HUES64 (cell line): Measurements from ENCODE around the gene PPP1R1A.

Experiments
- H3K27ac ChIP-seq: 2 replicates; pipeline ENCODE4 v1.7.0; 2013; ENCODE audit warnings: low read depth, low read length, inconsistent platforms
- H3K27me3 ChIP-seq: 2 replicates; pipeline ENCODE4 v1.6.1; 2013; ENCODE audit warnings: mild to moderate bottlenecking, low read length; ENCODE audit not compliant: insufficient read depth
- H3K36me3 ChIP-seq: 2 replicates; pipeline ENCODE4 v1.6.1; 2013; ENCODE audit warnings: mild to moderate bottlenecking, low read length; ENCODE audit not compliant: insufficient read depth
- H3K4me1 ChIP-seq: 2 replicates; pipeline ENCODE4 v1.6.1; 2013; ENCODE audit warnings: mild to moderate bottlenecking, low read length, moderate library complexity; ENCODE audit not compliant: insufficient read depth
- H3K4me3 ChIP-seq: 2 replicates; pipeline ENCODE4 v1.5.1; 2013; ENCODE audit warnings: mild to moderate bottlenecking, low read length, moderate library complexity
- H3K9ac ChIP-seq: 2 replicates; pipeline ENCODE4 v1.6.1; 2013; ENCODE audit warnings: mild to moderate bottlenecking, low read depth, low read length
- H3K9me3 ChIP-seq: 2 replicates; pipeline ENCODE4 v1.6.1; 2013; ENCODE audit warnings: low read depth, low read length; ENCODE audit not compliant: insufficient read depth
- WGBS: fragments of 150-250, 120-280 bp; methylation state at CpG from one replicate; pipeline ENCODE4 v1.1.7; 2013; ENCODE audit warnings: missing lambda C conversion rate; 5-methylcytosine and 5-hydroxymethylcytosine counted together

PPP1R1A gene

GRCh38 chr12:54549774-54550451, 38.5 kb downstream of the PPP1R1A start:
- no peak overlapping the region for H3K9ac ChIP-seq
- H3K27me3 ChIP-seq, result peaks cover 89% of the 10 kb centered on the region
- H3K27ac ChIP-seq, result no peak overlapping the region
- 7% methylated on average over 22 of the region's 22 CpGs for WGBS
- H3K4me1 ChIP-seq, result peaks cover 16% of the 10 kb centered on the region; the same call in 1 of the 2 replicates
- no peaks in the 10 kb centered on the region for H3K36me3 ChIP-seq
- peak overlapping the region; percentile 68 for H3K4me3 ChIP-seq
- no peaks in the 10 kb centered on the region for H3K9me3 ChIP-seq

GRCh38 chr12:54546511-54546910, 41.9 kb downstream of the PPP1R1A start:
- H3K4me1 ChIP-seq, result peaks cover 16% of the 10 kb centered on the region; the same call in 1 of the 2 replicates
- H3K27ac ChIP-seq, result no peak overlapping the region
- H3K9me3 ChIP-seq, result no peaks in the 10 kb centered on the region
- H3K9ac ChIP-seq, result no peak overlapping the region
- H3K36me3 ChIP-seq, result no peaks in the 10 kb centered on the region
- H3K27me3 ChIP-seq, result peaks cover 55% of the 10 kb centered on the region
- WGBS, result 51% methylated on average over 2 of the region's 2 CpGs
- no peak overlapping the region for H3K4me3 ChIP-seq

- peaks cover 46% of the 10 kb centered on the region for H3K27me3 ChIP-seq
- peaks cover 15% of the 10 kb centered on the region; the same call in 1 of the 2 replicates for H3K4me1 ChIP-seq
- no peaks in the 10 kb centered on the region for H3K9me3 ChIP-seq
- WGBS, result 95% methylated on average over 7 of the region's 7 CpGs
- no peak overlapping the region for H3K9ac ChIP-seq
- H3K27ac ChIP-seq, result no peak overlapping the region
- H3K36me3 ChIP-seq, result no peaks in the 10 kb centered on the region
- no peak overlapping the region for H3K4me3 ChIP-seq
Measured at GRCh38 chr12:54544743-54545142, 43.7 kb downstream of the PPP1R1A start.

GRCh38 chr12:54543526-54543925, 44.9 kb downstream of the PPP1R1A start:
- H3K9ac ChIP-seq, result no peak overlapping the region
- peaks cover 15% of the 10 kb centered on the region; the same call in 1 of the 2 replicates for H3K4me1 ChIP-seq
- peaks cover 34% of the 10 kb centered on the region for H3K27me3 ChIP-seq
- no peaks in the 10 kb centered on the region for H3K36me3 ChIP-seq
- WGBS, result 92% methylated on average over 2 of the region's 2 CpGs
- H3K27ac ChIP-seq, result no peak overlapping the region
- no peak overlapping the region for H3K4me3 ChIP-seq
- no peaks in the 10 kb centered on the region for H3K9me3 ChIP-seq

- no peaks in the 10 kb centered on the region for H3K36me3 ChIP-seq
- H3K4me1 ChIP-seq, result 0 out of 2 replicates have a peak, but pooled peaks cover 7% of the 10 kb centered on the region
- 72% methylated on average over 5 of the region's 5 CpGs for WGBS
- no peak overlapping the region for H3K9ac ChIP-seq
- H3K27ac ChIP-seq, result no peak overlapping the region
- H3K4me3 ChIP-seq, result no peak overlapping the region
- peaks cover 18% of the 10 kb centered on the region; the same call in 1 of the 2 replicates for H3K27me3 ChIP-seq
- no peaks in the 10 kb centered on the region for H3K9me3 ChIP-seq
Measured at GRCh38 chr12:54541751-54542290, 46.6 kb downstream of the PPP1R1A start.

GRCh38 chr12:54538136-54538700, 50.2 kb downstream of the PPP1R1A start:
- H3K9me3 ChIP-seq, result no peaks in the 10 kb centered on the region
- 0 out of 2 replicates have a peak, but pooled peaks cover 5% of the 10 kb centered on the region for H3K4me1 ChIP-seq
- H3K27ac ChIP-seq, result no peak overlapping the region
- no peak overlapping the region for H3K4me3 ChIP-seq
- H3K9ac ChIP-seq, result no peak overlapping the region
- H3K36me3 ChIP-seq, result no peaks in the 10 kb centered on the region
- H3K27me3 ChIP-seq, result 0 out of 2 replicates have a peak, but pooled peaks cover 9% of the 10 kb centered on the region
- WGBS, result 75% methylated on average over 3 of the region's 3 CpGs

GRCh38 chr12:54535474-54535873, 53.0 kb downstream of the PPP1R1A start:
- H3K36me3 ChIP-seq, result no peaks in the 10 kb centered on the region
- no peaks in the 10 kb centered on the region for H3K9me3 ChIP-seq
- no peak overlapping the region for H3K9ac ChIP-seq
- H3K27me3 ChIP-seq, result 0 out of 2 replicates have a peak, but pooled peaks cover under 1% of the 10 kb centered on the region
- no peak overlapping the region for H3K4me3 ChIP-seq
- no peak overlapping the region for H3K27ac ChIP-seq
- H3K4me1 ChIP-seq, result 0 out of 2 replicates have a peak, but pooled peaks cover 1% of the 10 kb centered on the region

GRCh38 chr12:54529581-54529980, 58.9 kb downstream of the PPP1R1A start:
- Histone ChIP-seq H3K4me3 (no peak overlapping the region), H3K9ac (no peak overlapping the region), H3K9me3 (no peaks in the 10 kb centered on the region), H3K4me1 (peaks cover 12% of the 10 kb centered on the region), H3K27me3 (peaks cover 3% of the 10 kb centered on the region; the same call in 1 of the 2 replicates), H3K36me3 (no peaks in the 10 kb centered on the region), H3K27ac (no peak overlapping the region)
- WGBS, result 86% methylated on average over 4 of the region's 4 CpGs
